Measurements from ENCODE around the gene PCGF1. TPM values are rescaled to one million over a fixed set of nuclear protein-coding genes. Genes with fewer than 3 reads are reported as not detected.
A peak's percentile ranks its signal among the peaks of the same experiment; 100 is the strongest.

The PCGF1 gene
- total and polyA plus RNA-seq, 2 of the 8 experiments (the other 6 are each of a cell fraction or from before 2014, with no cell fraction given), result 10.0 to 23.7 TPM

DNA sequence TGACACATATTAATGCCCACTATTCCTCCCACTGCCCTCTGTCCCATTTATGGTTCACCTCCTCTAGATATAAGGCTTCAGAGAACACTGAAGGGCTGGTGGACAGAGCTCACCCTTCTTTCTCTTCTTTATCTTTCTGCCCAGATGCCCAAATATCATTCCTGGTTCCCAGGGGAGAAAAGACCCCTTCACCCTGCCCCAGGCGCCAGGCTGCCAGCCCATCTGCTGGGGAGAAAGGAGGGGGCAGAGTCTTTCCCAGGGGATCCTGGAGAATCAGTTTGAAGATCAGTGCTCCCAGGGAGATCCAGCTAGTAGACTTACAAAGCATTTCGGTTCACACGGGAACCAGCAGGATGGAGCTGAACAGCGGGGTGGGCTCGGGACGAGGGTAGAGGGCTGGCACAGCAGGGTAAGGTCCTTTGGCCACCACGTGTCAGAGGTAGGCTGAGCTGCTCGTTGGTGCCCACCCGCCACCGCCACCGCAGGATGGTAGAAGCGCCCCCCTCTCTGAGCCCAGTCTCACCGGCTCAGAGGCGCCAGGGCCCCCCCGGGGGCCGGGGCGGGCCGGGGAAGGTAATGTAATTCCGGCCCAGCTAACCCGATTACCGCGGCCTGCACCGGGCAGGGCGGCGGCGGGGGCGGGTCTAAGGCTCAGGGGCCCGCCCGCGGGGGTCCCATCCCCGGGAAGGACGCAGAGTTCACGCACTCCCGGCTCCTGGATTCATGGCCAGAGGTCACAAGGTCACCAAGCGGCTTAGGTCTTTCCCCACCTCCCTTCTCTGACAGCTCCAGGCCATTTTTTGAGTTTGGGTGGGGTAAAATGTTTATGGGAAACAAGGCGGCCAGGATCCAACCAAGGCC is 5.5 kb upstream of the PCGF1 start:
- Histone ChIP-seq H3K9ac (replicated peaks in 1 of 4; ENCODE audit: extremely low read depth in 1 of 4, low read depth in 3 of 4, low read length in 3 of 4) (no peak overlapping the region), H2AK5ac (ENCODE audit: low read depth, low read length) (0 out of 2 replicates have a peak overlapping the region, but pooled peaks have one; percentile 39), H3K4me3 (ENCODE audit: extremely low read depth in 1 of 4, insufficient read depth in 2 of 4, low read depth in 3 of 4, low read length in 4 of 4) (peak overlapping the region in 2 of 4 experiments; percentile 28 to 62; a peak in 5 of 8 replicates), H3K27ac (ENCODE audit: low read depth, low read length) (no peak overlapping the region), H2BK120ac (replicated peaks; ENCODE audit: low read depth, low read length) (no peak overlapping the region), H4K91ac (replicated peaks; ENCODE audit: insufficient read length, low read length) (no peak overlapping the region), H3K79me2 (ENCODE audit: control insufficient read depth in 1 of 2, insufficient read depth in 2 of 2, low read length in 2 of 2) (no peaks in the 10 kb centered on the region), H3K4ac (replicated peaks; ENCODE audit: insufficient read length, low read depth, low read length) (no peak overlapping the region), H3K4me1 (replicated peaks in 1 of 4; ENCODE audit: control insufficient read depth in 3 of 4, insufficient read depth in 4 of 4, low read length in 3 of 4) (peaks cover 2 to 24% (median 10%) of the 10 kb centered on the region in 4 experiments), H4K20me1 (replicated peaks in 1 of 2; ENCODE audit: control insufficient read depth in 1 of 2, insufficient read depth in 2 of 2, low read length in 2 of 2) (peaks cover 2 to 4% of the 10 kb centered on the region in 2 experiments), H2BK20ac (ENCODE audit: low read length) (no peak overlapping the region), H3K4me2 (ENCODE audit: insufficient read depth in 1 of 2, low read depth in 2 of 2, low read length in 2 of 2) (peak overlapping the region; percentile 63 to 88), H4K8ac (ENCODE audit: extremely low read depth, insufficient read depth, low read length) (peak overlapping the region; percentile 60; the same call in 1 of the 2 replicates), H3K56ac (replicated peaks; ENCODE audit: insufficient read length, low read depth, low read length) (no peak overlapping the region), H3K9me3 (ENCODE audit: insufficient read depth in 2 of 2, low read depth in 1 of 2, low read length in 1 of 2) (peaks cover 7 to 12% of the 10 kb centered on the region in 2 experiments), H2BK12ac (ENCODE audit: low read depth, low read length) (peak overlapping the region; percentile 68; the same call in 1 of the 2 replicates), H2AFZ (ENCODE audit: low read length) (no peak overlapping the region), H2BK5ac (ENCODE audit: low read depth, low read length) (no peak overlapping the region), H4K5ac (ENCODE audit: insufficient read length, low read depth, low read length) (no peak overlapping the region), H3K14ac (ENCODE audit: insufficient read length) (no peak overlapping the region), H2BK15ac (ENCODE audit: low read length) (no peak overlapping the region), H3K23ac (ENCODE audit: insufficient read length) (no peak overlapping the region), H3K36me3 (ENCODE audit: control insufficient read depth in 2 of 4, insufficient read depth in 4 of 4, low read length in 3 of 4) (peaks cover 0 to 19% (median 0%) of the 10 kb centered on the region in 4 experiments; a peak in 1 of 8 replicates), H3K27me3 (replicated peaks in 1 of 4; ENCODE audit: control insufficient read depth in 3 of 4, extremely low read depth in 1 of 4, insufficient read depth in 3 of 4, low read length in 3 of 4) (peaks cover 78 to 97% (median 92%) of the 10 kb centered on the region in 4 experiments), H3K23me2 (ENCODE audit: low read depth, low read length) (peaks cover 16% of the 10 kb centered on the region), H3K18ac (ENCODE audit: extremely low read depth, low read length) (peak overlapping the region; percentile 60; the same call in 1 of the 2 replicates), H3K79me1 (ENCODE audit: low read depth, low read length) (no peaks in the 10 kb centered on the region)
- no peak for FAIRE-seq
- ChIA-PET POLR2A (ENCODE audit: partially characterized antibody) (interaction anchor here (0.8 to 6.7 kb wide), 7 partner anchors 10 to 55 kb away, joined by 3 to 63 read pairs (median 6); partner anchors contain the start of genes AUP1, DQX1, HTRA2 and LBX2), CTCF (ENCODE audit: partially characterized antibody) (interaction anchor here (0.6 to 4.2 kb wide), 8 partner anchors 9 to 929 kb away, joined by 3 to 20 read pairs (median 4); partner anchors contain the start of genes AUP1 and HTRA2)
- TF ChIP-seq, protein P1, sequence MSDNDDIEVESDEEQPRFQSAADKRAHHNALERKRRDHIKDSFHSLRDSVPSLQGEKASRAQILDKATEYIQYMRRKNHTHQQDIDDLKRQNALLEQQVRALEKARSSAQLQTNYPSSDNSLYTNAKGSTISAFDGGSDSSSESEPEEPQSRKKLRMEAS (IDR thresholded peaks at IDR 0.05), result peak; percentile 19; the same call in 1 of the 2 replicates
- no peak for TF ChIP-seq BRCA1 (IDR thresholded peaks at IDR 0.05; ENCODE audit: low read depth, low read length)
- WGBS, 2 experiments (ENCODE audit: extremely low coverage in 1 of 2, insufficient coverage in 1 of 2, insufficient read length in 1 of 2, insufficient replicate concordance in 2 of 2, low coverage in 1 of 2, low lambda C conversion rate in 2 of 2, missing lambda C conversion rate in 1 of 2), result 12% methylated on average over 12 of the region's 36 CpGs; no CpG with 5 or more reads in 1 of the 2 experiments
- peak in 1 of 2 experiments; percentile 55 for DNase-seq (ENCODE audit: low read depth in 1 of 2, low spot score in 2 of 2)
